HG02943 (cell line): ENCODE results near the gene ASCC3.
"Not testable (repeated sequence)": the region's sequence is repeated elsewhere in the genome, so short reads cannot be mapped to it uniquely, and the experiment has no call there.

Experiments used
- ATAC-seq: cut with Tn5 transposase; IDR thresholded peaks from one replicate; pipeline ENCODE4 v1.9.1; 2021; ENCODE audit warnings: mild to moderate bottlenecking, low read depth, moderate library complexity; ENCODE audit not compliant: unreplicated experiment

ASCC3 gene

DNA sequence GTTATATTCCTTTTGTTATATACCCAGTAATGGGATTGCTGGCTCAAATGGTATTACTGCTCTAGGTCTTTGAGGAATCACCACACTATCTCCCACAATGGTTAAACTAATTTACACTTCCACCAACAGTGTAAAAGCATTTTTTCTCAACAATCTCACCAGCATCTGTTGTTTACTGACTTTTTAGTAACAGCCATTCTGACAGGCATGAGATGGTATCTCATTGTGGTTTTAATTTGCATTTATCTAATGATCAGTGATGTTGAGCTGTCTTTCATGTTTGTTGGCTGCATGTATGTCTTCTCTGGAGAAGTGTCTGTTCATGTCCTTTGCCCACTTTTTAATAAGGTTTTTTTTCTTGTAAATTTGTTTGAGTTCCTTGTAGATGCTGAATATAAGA lies 143.4 kb downstream of the ASCC3 start:
- not testable (repeated sequence) for ATAC-seq

- ATAC-seq, result no peak
Measured at GRCh38 chr6:100731411-100731810, 149.7 kb downstream of the ASCC3 start.

GRCh38 chr6:100730001-100730980 lies 150.8 kb downstream of the ASCC3 start:
- no peak for ATAC-seq

- ATAC-seq, result no peak
Measured at GRCh38 chr6:100726666-100727065, 154.5 kb downstream of the ASCC3 start.

DNA sequence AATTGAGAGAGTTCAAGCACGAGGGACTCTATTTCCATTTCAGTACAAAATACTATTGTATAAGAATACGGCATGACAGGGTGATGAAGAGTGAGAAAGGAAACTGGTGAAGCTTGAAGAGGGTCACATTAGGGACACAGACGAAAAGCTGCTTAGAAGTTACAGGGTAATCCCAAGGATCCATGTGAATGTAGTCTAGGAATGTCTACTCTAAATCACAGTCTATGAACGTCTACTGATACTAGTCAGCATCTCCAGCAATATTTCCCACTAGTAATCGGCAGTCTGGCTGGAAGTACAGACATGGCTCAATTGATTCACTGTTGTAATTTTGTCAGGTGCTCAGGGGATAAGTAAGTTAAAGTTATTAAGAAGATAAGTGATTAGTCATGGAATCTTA lies 156.4 kb downstream of the ASCC3 start:
- no peak for ATAC-seq

DNA sequence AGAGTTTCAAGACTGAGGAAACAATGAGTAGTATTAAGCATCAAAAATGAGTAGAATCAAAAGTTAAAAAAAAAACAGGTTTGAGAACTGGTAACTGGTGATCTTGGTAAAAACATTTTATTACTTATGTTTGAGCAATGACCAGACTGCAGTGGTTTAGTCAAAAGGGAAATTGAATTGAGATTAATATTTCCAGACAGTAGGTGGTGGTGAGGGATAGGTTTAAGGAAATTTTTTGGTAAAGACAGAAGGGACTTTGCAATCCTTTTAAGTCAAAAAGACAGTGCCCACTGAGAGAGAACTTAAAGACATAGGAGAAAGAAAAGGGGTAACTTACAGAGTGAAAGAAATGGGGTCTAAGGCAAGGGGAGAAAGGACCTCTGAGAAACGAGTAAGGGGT lies 156.9 kb downstream of the ASCC3 start:
- no peak for ATAC-seq

DNA sequence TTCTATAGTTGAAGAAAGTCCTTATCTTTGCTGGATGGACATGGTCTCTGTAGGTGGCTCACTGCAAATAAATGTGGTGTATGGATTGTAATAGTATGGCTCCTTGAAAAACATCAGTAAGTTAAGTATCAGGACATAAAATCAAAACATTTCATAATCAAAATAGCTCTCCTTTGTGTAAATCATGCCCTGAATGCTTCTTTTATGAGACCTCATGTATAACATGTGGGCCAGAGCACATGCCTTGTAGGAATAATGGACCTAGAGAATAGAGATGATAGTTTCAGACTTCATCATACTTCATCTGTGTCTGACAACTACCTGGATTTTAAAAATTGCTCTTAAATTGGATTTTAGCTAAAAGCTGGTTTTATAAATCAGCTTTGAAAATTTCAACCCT lies 159.9 kb downstream of the ASCC3 start:
- no peak for ATAC-seq

- ATAC-seq, result no peak
Measured at GRCh38 chr6:100719883-100720682, 161.0 kb downstream of the ASCC3 start.

DNA sequence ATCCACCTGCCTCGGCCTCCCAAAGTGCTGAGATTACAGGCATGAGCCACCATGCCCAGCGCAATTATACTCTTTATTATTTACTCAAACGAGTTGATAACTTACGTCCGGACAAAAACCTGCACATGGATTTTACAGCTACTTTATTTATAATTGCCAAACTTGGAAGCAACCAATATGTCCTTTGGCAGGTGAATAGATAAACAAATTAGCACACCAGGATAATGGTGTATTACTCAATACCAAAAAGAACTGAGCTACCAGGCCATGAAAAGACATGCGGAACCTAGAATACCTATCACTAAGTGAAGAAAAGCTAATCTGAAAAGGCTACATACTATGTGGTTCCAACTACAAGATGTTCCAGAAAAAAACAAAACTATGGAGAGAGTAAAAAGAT lies 168.1 kb downstream of the ASCC3 start:
- ATAC-seq, result no peak

GRCh38 chr6:100706491-100706890 lies 174.6 kb downstream of the ASCC3 start:
- no peak for ATAC-seq

- ATAC-seq, result no peak
Measured at GRCh38 chr6:100704961-100705360, 176.2 kb downstream of the ASCC3 start.

GRCh38 chr6:100701728-100702127 lies 179.4 kb downstream of the ASCC3 start:
- ATAC-seq, result no peak

GRCh38 chr6:100700009-100700408 lies 181.1 kb downstream of the ASCC3 start:
- no peak for ATAC-seq

DNA sequence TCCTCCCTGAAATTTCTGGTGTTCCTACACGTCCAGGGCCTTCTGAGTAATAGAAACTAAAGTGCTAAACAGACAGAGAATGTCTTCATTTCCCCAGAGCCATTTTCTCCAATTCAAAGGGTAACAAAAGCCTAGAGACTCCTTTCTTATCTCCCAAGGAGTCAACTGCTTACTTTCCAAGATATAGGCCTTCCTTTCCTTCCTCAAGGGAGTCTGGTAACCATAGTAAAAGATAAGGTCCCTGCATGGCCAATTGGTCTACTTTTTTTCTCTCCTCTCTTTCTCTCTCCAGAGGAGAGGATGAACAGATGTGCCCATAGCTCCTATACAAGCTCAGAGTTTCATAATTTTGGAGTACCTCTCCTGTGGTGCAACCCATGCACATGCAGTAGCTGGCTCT lies 185.7 kb downstream of the ASCC3 start:
- no peak for ATAC-seq

GRCh38 chr6:100693249-100693927 lies 187.7 kb downstream of the ASCC3 start:
- no peak for ATAC-seq

DNA sequence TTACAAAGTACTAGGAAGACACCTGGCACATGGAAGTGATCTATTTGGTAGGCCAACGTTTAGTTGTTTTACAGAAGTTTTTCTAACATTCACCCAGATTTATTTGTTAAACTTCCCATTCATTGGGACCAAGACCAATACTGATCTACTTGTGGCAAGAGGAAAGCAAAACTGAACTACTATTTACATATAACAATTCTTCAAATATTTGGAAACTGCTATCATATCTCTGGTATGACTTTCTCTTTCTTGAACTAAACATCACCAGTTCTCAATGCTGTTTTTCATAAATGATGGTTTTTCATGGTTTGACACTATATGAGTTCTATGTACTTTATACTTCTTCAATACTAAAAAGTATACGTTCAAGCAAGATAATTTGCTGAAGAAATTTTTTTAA lies 189.2 kb downstream of the ASCC3 start:
- no peak for ATAC-seq

DNA sequence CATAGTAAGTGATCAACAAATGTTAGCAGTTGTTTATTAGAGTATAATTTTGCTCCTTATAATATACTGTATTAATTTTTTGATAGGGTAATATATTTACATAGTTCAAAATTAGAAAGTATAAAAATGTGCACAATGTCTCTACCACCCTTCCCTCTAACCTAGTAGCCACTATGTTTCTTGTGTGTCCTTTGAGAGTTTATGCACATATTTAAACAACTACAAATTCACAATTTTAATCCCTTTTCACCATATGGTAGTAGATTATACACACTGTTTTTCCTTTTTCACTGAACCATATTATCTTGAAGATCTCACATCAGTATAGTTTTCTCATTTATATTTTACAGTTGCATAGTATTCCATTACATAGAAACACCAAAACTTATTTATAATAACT lies 194.9 kb downstream of the ASCC3 start:
- ATAC-seq, result no peak

DNA sequence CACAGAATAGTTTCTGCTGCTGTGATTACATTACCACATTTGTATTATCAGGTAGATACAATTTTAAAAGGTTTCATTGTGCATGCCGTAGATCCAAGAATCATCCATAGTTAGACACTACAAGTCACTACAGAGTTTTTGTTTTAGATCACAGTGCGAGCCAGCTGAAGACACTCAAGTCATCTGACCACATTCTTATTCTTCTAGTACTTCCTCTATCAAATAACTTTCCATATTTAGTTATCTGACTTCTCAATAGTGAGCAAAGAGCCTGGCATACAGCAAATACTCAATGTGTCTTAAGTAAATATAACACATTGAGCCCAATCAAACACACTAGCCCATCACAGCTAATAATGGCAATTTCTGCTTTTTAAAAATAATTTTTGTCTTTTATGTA lies 195.4 kb downstream of the ASCC3 start:
- no peak for ATAC-seq

DNA sequence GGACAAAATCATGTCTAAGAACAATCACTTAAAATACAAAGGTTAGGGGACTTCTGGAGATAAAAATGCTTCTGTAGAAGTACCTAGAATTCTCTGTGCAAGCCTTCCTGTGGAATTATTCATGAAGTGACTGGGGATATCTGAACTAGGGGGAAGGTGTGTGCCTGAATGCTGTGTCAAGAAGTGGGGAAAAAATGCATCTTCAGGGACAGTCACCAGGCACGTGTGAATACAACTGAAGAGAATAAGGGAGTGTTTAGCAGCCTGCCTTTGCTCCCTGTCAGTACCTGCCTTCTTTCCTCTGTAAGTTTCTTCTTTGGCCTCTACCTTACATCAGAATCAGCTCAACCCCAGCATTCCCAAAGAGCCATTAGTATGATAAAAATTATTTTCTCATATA lies 201.0 kb downstream of the ASCC3 start:
- no peak for ATAC-seq

- ATAC-seq, result no peak
Measured at GRCh38 chr6:100678027-100678426, 203.1 kb downstream of the ASCC3 start.

GRCh38 chr6:100677240-100677639 lies 203.9 kb downstream of the ASCC3 start:
- no peak for ATAC-seq
